Activated CD4-positive, alpha-beta T cell treated with anti-CD3 and anti-CD28 coated beads, Interleukin-2, amount 50 U/mL, for 48 hours (primary cell): ENCODE measurements around the gene INAFM2.
A peak's percentile ranks its signal among the peaks of the same experiment; 100 is the strongest.

Experiments used
- DNase-seq, 2 experiments: peaks; one replicate each; pipeline ENCODE4 v3.0.0-alpha.2; 2020

Gene INAFM2

DNA sequence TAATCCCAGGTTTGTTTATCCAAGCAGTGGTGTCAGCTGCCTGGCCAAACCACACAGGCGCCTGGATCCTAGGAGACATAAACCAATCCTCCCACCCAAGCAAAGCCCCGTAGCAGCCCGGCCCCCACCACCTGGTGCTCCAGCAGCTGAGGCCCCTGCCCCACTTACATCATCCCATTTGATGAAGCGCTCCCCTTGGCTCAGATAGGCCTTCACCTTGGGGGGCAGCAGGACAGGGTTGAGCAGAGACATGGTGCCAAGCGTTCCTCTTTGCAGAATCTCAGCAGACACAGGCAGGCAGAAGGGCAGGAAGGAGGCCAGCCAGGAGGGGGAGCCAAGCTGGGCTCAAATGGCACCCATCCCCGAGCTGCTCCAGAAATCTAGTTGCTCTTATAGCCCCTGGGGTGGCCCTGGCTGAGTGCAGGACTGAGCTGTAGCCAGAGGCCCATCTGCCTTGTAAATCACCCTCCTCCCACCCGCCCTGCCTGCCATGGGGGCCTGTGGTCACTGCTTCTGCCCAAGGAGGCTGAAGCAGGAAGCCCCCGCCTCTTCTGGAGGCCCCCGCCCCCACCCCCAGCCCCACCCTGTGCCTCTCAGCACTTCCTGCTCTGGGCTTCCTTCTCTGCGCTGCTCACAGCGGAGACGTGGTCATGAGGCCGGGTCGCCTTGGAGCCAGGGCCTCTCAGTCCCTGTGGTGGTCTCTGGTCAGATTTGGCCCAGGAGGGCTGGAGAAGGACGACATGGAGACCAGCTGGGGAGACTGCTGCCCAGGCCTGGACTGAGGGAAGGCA, 15.9 kb upstream of the INAFM2 start, which contains the start of gene PLCB2:
Gene PLCB2 (minus strand): TSS at position 515 of the 791 bp plus-strand sequence. CDS start 263 bp downstream, at position 252.
- DNase-seq: peak; percentile 67 to 75

- no peak for DNase-seq
These were observed 14.1 kb upstream of the INAFM2 start for GRCh38 chr15:40309344-40309862.

DNA sequence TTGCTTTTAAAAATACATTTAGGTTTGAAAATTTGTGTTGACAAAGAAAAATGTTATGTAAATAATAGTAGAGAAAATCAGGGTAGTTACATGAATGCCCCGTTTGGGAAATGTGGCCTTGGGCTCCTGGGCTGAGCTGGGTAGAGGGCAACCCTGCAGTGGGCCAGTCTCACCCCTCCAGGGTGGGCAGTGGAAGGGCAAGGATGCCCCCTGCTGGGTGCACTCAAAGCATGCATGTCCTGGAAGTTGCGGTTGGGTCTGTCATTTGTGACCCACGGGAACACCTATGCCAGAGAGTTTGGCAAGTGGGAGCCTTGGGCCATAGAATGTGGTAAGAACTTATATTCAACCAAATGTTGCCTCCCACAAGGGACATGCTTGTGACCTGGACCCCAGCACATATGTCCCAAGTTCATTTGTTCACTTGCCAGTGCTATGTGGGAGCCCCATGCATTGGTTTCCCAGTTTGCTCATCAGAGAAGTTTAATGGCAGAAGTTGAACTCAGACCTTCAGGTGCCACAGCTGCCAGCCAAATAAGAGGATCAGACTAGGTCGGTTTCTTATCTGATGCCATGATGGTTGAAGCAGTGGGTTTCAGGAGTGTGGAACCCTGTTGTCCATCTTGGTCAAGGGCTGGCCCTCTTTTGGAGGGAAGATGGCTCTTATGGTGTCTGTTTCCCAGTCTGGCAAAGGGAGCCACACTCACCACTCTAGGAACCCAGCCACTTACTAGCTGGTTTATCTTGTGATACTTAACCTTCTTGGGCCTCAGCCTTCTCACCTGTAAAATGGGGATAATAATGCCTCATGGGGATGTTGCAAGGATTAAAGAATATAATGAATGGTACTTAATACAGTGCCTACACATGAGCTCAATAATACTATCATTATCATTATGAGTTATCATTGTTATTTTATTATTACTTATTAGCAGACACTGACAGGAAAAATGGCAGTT, 13.2 kb upstream of the INAFM2 start:
- DNase-seq: peak; percentile 72 to 77

DNA sequence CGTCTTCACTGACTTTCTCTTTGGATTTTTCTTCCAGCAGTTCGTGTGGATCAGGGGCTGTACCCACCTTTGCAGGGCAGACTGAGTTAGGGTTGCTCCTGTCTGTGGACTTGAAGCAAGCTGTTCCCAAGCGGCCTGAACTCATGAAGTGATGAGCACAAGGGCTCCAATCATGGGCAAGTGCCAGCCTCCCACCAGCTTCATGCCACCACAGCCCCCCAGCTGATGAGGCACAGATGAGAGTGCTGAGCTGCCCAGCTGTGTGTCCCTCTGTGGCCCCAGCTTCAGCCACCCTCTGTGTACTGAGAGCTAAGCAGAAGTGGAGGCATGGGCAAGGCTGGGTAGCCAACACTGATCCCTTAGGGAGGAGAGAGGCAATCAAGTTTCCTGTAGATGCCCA, 12.5 kb upstream of the INAFM2 start:
- DNase-seq: no peak

DNA sequence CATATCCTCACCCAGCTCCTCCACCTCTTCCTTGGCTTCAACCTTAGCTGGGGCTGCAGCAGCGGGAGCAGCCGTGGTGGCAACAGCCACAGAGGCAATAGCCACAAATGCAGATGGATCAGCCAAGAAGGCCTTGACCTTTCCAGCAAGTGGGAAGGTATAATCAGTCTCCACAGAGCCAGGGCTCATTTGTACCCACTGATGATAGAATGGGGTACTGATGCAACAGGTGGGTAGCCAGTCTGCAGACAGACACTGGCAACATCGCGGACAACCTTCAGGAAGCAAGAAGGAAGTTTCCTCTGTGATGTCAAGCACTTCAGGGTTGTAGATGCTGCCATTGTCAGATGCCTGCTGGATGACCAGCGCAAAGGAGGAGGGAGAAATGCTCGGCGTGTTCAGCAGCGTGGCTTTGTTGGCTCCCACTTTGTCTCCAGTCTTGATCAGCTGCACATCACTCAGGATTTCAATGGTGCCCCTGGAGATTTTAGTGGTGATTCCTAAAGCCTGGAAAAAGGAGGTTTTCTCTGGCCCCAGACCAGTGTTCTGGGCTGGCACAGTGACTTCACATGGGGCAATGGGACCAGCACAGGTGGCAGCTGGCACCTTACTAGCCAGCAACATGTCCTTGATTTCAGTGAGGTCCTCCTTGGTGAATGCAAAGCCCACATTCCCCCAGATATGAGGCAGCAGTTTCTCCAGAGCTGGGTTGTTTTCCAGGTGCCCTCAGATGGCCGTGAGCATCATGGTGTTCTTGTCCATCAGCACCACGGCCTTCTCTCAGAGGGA, 10.9 kb upstream of the INAFM2 start:
- no peak for DNase-seq

- DNase-seq: no peak
These were observed 9.7 kb upstream of the INAFM2 start for GRCh38 chr15:40313531-40314398.

DNA sequence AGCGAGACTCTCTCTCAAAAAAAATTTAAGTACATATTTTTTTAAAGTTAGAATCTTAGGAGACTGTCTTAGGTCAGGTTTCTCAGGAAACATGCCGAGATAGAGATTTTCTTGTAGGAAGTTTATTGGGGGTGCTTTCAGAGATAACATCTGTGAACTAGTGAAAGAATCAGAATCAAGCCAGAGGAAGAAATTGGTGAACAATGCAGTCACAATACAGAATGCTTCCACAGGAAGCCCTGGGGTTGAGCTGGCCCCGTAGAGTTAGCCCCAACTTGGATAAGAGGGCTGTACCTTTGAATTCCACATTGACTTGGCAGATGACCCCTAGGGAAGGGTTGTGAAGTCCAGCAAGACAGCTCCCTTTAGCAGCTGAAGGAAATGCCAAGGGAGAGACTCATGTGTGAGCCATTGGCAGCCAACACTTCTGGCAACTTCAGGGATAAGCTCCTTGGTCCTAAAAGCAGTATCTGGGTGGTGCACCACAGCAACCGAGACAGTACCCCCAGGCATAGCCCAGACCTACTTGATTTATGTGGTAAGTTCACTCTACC, 8.7 kb upstream of the INAFM2 start:
- DNase-seq: no peak

DNA sequence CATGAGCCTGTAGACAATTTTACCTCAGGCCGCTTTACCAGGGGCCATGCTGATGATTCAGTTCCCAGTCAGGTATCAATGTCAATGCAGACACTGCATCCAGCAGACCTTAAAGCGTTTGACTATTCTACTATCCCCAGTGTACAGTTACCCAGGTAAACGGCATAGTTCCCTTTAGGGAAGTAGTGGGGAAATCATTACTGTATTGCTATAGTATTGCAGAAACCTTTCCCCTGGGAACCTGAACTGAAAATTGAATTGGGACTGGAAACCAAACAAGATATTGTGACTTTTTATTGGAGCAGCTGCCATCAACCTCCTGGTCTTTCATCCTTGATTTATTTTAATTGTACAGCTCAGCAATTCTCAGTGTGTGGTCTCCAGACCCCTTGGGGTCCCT, 6.6 kb upstream of the INAFM2 start:
- DNase-seq: no peak

DNA sequence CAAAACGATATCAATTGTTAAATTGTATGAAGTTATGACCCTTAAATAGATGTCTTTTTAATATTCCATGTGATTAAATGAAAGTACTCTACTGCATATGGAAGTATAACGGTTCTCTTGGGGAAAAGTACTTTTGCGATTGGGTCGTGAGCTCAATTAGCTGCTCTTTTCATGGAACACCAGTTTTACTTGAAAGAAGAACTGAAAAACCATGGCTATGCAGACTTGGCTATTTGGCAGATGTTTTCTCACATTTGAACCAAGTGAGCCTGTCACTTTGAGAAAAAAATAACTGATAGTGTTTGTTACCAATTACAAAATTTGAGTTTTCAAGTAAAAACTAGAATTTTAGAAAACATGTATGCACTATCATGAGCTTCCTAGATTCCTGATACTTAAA, 5.9 kb upstream of the INAFM2 start:
- DNase-seq: no peak

DNA sequence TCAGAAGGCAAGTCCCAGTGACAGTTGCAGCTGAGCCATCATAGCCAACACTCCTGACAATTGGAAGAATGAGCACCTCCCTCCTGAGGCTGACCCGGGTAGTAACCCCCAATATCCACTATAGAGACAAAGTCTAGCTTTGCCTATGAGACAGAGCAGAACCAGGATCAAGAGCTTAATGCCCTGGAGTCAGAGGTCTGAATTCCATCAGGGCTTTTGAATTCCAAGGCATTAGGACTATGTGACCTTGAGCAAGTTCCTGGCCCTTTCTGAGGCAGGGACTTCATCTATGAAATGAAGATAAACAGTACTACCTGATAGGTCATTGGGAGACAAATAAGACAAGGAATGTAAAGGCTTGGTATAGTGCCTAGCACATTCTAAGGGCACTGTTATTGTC, 3.1 kb upstream of the INAFM2 start:
- DNase-seq: no peak

GRCh38 chr15:40320931-40321371, 2.5 kb upstream of the INAFM2 start:
- peak; percentile 33 to 61 for DNase-seq

DNA sequence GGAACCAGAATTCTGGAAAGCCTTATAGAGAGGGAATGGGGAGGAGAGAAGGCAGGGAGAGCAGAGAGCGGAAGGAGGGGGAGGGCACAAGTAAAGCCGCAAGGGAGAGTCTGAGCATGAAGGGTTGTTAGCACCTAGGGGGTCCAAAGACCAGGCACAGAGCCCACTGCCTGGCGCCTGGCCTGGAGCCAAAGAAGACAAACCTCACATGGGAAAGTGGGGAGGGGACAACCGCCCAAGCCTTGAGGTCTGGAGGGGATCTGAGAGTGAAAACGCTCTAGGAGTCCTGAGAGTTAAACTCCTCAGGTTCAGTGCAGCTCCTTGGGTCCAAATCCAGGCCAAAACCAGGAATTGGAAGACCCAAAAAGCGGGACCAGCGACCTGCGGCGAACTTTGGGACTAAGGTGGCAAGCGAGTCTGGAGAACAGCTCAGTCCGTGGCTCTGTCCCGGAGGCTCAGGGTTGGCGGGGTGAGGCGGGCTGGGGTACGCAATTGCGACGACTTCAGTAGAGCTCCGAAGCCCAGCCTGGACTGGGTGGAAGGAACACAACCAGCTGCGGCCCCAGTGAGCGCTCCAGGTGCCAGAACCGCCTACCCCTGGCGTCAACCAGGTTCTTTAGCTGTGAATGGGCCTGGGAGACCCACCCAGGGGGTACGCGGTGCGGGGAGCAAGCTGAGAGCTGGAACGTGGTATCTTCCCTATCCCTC, 807 bp upstream of the INAFM2 start:
- no peak for DNase-seq

GRCh38 chr15:40323953-40324937, 753 bp downstream of the INAFM2 start:
- peak; percentile 29 to 37 for DNase-seq

- no peak for DNase-seq
These were observed 1.7 kb downstream of the INAFM2 start for GRCh38 chr15:40325188-40325587.

DNA sequence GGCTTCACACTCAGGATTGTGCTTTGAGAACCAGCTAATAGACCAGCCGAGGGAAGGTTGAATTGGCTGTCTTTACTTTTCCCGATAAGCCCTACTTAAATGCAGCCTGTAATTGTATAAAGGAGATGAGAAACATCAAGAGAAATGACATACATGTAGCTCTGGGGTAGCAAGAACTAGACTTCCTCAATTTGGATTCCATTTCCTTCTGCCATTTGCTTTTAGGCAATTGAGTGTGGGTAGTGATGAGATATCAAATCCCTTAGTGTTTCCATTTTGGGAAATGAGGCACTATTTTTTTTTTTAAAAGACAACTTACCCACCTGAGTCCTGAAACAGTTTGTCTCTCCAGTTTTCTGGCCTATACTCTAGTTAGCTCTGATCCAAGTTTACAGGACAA, 2.2 kb downstream of the INAFM2 start:
- no peak for DNase-seq

DNA sequence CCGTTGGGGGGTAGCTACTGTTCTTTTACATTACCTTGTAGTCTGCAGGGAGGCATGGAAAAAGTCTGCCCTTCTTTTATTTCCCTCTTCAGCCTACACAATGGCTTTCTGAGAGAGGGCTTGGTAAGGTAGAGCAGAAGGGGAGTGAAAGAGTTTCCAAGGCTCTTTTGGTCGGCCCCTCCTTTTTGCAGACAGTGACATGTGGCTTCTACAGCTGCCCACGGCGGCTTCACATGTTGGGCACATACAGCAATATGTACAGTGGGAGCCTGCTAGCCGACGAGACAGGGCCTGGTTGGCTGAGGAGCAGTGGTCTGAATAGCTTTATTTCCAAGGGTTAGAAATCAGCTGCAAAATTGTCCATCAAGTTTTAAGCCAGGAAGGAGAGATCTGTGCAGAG, 4.0 kb downstream of the INAFM2 start:
- no peak for DNase-seq

DNA sequence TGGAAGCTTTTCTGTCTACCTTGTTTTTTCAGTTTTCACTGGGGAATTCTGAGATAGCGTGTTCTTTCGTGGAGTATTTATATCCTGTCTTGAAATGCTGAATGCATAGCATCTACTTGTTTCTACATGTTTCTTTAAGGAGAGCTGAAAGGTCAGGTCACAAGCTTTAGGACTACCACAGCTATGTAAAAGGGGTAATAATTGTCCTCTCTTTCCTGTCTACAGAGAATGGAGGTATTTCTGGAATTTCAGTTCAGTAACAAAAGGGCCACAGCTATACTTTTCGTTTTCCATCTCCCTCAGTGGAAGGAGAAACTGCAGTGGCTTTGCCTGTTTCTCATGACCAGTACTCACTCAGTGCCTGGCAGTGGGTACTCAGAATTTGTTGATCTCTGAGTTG, 4.7 kb downstream of the INAFM2 start:
- DNase-seq: no peak

DNA sequence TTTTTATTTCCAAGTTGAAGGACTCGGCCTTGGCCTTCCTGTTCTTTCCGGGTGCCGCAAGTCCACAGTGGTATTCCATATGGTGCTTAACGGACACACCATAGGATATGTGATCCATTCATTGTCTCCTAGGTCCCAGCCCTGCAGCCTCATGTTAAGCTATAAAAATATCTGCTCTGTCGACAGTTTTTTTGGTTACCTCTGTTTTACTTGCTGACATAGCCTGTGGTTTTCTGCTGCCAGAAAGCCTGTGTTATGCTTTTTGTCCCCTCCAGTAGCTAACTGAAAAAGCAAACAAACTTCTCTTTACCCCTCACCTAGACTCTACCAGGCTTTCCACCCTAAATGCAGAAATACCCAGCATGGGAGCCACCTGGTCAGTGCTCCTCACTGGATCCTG, 5.3 kb downstream of the INAFM2 start:
- DNase-seq: no peak

GRCh38 chr15:40329804-40330203, 6.3 kb downstream of the INAFM2 start:
- DNase-seq: no peak
